HG02884 (cell line): Measurements from ENCODE around the gene NFAT5.
A peak's percentile ranks its signal among the peaks of the same experiment; 100 is the strongest.
"Not testable (repeated sequence)": the region's sequence is repeated elsewhere in the genome, so short reads cannot be mapped to it uniquely, and the experiment has no call there.

ENCODE experiments used
- ATAC-seq: cut with Tn5 transposase; IDR thresholded peaks from one replicate; pipeline ENCODE4 v1.9.1; 2021; ENCODE audit warnings: mild to moderate bottlenecking, moderate library complexity; ENCODE audit not compliant: unreplicated experiment

NFAT5 gene

DNA sequence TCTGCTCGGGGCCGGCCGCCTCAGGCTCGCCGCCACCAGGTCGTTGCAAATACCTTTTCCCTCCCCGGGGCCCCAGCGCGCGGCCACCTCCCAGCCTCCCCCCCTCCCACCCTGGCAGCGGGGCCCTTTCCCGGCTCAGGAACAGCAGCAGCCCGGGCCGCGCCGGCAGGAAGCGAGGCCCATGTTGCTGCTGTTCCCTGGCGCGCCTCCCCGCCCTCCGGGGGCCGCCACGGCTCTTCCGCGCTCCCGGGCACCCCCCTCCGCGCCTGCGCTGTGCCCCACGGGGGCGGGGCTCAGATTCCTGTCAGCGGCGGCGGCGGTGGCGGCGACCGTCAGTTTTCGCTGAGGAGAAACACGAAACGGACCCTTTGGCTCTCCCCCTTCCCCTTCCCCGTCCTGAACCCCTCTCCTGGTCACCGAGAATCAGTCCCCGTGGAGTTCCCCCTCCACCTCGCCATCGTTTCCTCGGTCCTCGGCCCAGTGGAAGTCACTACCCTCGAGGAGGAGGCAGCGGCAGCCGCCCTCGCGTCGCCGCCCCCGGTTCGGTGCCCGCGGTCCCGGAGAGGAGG, at the start of gene NFAT5:
Gene NFAT5, plus strand, starts transcription at position 296 of the 569 bp plus-strand sequence. CDS start 336 bp downstream, outside the sequence.
- ATAC-seq = peak; percentile 40

DNA sequence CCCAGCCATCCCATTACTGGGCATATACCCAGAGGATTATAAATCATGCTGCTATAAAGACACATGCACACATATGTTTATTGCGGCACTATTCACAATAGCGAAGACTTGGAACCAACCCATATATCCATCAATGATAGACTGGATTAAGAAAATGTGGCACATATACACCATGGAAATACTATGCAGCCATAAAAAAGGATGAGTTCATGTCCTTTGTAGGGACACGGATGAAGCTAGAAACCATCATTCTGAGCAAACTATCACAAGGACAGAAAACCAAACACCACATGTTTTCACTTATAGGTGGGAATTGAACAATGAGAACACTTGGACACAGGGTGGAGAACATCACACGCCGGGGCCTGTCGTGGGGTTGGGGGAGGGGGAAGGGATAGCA, 47.9 kb upstream of the NFAT5 start:
- not testable (repeated sequence) for ATAC-seq

GRCh38 chr16:69520413-69520799, 45.4 kb upstream of the NFAT5 start:
- no peak for ATAC-seq

- no peak for ATAC-seq
These were observed 44.8 kb upstream of the NFAT5 start for GRCh38 chr16:69520800-69521602.

DNA sequence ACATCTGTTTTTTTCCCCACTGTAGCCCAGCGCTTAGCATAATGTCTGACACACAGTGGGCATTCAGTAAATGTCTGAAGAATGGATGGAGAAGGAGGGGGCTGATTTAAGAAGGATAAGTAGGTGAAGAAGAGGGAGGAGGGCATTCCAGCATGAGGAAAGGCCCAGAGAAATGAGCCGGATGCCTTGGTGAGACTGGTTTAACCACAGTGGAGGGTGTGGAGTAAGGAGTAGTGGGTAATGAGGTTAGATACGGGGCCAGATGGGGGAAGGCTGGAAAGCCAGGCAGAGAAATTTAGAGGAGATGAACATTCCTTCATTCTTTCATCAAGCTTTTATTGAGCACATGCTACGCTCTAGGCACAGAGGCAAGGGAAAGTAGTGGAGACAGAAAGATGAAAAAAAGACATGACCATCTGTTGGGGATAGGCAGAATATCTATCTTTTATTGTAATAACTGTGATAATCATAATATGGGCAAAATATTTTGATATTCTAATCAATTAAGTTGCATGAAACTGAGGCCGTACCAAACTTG, 43.7 kb upstream of the NFAT5 start:
- no peak for ATAC-seq

DNA sequence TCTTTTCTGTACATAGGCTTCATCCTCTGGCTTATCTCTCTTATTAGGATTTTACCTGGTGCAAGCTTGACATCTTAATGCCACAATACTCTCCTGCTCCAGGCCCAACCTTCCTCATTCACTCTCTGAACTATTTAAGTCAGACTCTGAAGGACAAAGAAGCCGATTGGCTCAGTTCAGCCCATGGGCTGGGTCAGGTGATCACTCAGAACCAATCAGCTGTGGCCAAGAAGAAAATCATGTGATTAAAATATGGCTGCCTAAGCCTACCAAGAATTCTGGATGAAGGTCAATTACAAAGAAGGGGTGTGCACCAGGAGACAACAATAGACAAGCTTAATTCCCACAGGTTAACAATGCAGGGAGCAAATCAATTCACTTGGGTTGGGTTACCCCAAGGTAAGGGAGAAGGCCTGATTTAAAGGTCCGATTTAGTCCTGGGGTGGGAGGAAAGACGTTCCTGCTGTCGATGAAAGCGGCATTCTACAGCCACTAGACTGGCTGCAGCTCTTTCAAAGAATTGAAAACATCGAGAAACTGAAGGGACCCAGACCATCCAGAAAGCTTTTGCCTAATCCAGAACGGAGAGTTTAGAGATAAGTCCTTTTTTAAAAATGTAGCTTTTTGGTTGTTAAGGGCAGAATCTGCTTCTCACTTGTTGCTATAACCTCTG, 42.9 kb upstream of the NFAT5 start:
- ATAC-seq = no peak

GRCh38 chr16:69523566-69524305, 42.0 kb upstream of the NFAT5 start:
- no peak for ATAC-seq

DNA sequence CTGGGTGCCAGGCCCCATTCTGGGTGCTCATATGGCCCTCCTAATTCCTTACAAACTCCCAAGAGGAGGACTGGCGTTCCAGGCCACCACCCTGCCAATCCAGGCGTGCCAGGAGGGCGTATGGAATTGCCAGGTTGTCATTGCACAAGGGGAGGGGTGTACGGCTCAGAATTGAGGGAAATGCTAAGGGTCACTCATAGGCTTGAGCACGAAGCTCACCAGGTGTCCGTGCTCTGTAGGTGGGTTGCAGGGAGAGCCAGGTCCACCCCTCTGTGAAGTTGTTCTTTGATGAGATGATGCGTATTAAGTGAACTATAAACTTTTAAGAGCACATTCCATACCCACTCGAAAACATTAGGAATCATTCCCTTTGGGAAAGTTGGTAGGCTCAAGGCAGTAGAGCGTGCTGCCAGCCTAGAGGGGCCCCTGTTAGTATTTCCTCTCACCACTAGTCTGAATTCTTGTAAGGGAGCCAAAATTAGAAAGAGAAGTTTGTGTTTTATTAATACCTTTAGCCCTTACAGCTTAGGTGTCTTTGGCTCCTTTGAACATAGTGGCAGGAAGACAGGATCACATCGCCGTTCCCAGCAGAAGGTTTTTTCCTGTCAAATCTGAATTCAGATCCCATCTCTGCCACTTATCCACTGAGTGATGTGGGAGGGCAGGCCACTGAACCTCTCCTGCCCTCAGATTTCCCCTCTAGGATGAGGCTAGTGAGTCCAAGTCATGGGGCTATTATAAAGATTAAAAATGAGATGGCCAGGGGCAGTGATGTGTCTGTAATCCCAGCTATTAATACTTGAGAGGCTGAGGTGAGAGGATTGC, 38.7 kb upstream of the NFAT5 start:
- no peak for ATAC-seq

GRCh38 chr16:69531988-69532387, 33.8 kb upstream of the NFAT5 start:
- ATAC-seq = no peak

DNA sequence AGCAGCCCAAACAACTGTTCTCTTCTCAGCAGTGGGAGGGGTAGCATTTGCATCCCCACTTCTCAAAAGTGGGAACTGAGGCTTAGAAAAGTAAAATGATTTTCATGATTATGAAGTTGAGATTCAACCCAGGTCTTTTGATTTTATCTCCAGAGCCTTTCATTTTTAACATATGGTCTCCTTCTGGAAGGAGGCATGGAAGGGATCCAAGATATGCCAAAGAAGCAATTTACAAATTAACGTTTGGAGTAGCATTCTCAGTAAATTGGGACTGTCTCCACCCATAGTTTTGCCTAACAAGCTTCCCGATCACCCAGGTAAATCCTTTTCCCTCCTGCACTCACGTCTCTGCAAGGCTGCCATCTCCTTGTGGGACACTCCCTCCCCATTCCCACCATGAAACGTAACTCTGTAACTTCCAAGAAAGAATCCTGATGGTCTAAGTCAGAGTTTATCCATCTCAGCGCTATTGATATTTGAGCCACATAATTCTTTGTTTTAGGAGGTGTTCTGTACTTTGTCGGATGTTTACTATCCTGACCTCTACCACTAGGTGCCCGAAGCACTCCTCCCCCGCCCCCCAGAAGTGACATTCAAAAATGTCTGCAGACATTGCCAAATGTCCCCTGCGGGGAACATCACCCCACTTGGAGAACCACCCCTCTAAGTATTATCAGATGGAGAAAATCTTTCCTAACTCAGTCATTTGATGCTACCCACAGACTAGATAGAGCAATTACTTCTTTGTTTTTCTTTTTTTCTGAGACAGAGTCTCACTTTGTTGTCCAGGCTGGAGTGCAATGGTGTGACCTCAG, 32.9 kb upstream of the NFAT5 start:
- no peak for ATAC-seq

DNA sequence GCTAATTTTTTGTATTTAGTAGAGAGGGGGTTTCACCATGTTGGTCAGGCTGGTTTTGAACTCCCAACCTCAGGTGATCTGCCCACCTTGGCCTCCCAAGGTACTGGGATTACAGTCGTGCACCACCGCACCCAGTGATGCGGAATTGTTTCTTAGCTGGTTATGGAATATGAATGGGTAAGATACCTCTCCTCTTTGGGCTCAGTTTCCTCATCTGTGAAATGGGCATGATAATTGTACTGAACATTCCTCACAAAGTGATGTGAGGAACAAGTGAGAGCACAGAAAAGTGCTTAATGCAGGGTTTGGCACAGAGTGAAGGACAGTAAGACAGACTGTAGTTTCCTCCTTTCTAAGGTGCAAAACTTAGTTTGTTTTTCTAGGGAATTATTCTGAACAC, 31.0 kb upstream of the NFAT5 start:
- ATAC-seq = no peak

DNA sequence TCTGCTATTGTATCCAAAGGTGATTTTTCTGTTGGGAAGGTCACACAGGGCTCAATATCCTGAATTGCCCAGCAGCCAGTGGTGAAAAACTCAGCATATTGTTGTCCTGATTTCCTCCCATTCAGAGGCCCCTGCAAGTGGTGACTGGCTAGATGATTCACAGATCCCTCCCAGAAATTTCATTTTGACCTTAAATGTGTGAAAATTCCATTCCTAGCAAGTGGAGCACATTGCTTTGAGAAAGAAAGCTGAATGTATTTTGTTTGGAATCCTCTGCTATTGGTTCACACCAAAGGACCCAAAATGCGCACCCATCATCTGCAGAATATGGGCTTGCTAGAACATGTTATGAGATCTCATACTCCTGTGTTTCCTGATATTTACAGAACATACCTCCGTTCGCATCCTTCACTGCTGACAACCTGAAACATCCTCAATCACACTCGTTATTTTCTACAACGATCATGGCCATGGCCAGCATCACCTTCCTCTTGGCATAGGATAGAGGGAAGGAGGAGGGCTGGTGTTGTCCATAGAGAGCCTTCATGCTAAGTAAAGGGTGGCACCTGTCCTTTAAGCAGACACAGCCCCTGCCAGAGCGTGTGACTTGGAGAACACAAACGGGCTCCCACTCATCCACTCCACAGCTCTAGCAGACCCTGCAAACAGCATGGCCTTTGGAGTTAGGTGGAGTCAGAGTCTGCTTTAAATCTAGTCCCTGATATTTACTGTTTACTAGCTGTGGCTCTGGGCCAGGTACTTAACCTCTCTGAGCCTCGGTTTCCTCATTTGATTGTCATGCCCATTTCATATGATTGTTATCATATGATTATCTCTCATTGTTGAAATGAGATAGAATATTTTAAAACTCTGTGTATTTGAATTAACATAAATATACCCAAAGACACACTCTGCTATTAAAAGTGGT, 30.4 kb upstream of the NFAT5 start:
- ATAC-seq = no peak

DNA sequence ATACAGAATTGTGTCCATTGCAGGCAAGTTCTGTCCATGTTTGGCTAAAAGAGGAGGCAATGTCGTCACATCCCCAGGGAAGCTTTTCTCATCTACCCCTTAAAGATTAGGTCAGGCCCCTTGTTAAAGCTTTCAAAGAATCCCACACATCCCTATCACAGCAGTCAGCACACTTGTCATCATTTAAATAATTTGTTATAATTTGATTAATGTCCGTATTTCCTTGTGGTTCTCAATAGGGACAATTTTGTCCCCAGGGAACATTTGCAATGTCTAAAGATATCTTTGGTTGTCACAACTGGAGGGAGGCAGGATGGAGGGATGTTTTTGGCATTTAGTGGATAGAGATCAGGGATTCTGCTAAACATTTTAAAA, 28.1 kb upstream of the NFAT5 start:
- ATAC-seq = no peak

GRCh38 chr16:69538808-69539207, 27.0 kb upstream of the NFAT5 start:
- ATAC-seq = no peak

GRCh38 chr16:69542974-69543373, 22.8 kb upstream of the NFAT5 start:
- no peak for ATAC-seq

DNA sequence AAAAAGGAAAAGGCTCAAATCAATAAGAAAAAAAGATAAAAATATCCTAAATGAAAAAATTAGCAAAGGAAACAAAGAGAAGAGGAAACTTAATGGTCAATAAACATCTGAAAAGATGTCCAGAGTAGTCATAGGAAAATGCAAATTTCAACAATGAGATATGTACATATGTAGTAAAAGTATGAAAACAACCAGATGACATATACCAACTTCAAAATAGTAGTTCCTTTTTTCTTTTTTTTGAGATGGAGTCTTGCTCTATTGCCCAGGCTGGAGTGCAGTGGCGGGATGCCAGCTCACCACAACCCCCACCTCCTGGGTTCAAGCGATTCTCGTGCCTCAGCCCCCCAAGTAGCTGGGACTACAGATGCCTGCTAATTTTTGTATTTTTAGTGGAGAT, 21.7 kb upstream of the NFAT5 start:
- no peak for ATAC-seq

- ATAC-seq = not testable (repeated sequence)
These were observed 19.1 kb upstream of the NFAT5 start for GRCh38 chr16:69546663-69547062.

DNA sequence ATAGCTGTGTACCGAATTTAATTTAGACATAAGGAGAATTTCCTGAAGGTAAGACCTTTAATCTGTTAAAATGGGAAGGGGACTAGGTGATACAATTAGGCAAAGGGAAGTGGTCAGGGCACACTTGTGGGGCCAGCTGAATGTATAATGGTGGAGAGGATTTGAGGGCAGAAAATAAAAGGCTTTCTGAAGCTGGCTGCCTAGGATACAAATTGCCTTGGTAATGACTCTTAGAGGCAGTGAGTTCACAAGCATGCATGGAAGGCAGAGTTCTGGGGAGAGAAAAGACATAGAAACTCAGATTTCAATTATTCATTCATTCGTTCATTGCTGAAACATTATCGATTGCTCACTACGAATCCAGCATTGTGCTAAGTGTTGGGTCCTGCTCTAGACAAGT, 12.4 kb upstream of the NFAT5 start:
- no peak for ATAC-seq
